ENCODE data around the gene WDPCP. TPM values are rescaled to one million over a fixed set of nuclear protein-coding genes. Genes with fewer than 3 reads are reported as not detected.

Gene WDPCP
- polyA plus RNA-seq, 1 donor from 2014 or later, result 8.9 TPM

DNA sequence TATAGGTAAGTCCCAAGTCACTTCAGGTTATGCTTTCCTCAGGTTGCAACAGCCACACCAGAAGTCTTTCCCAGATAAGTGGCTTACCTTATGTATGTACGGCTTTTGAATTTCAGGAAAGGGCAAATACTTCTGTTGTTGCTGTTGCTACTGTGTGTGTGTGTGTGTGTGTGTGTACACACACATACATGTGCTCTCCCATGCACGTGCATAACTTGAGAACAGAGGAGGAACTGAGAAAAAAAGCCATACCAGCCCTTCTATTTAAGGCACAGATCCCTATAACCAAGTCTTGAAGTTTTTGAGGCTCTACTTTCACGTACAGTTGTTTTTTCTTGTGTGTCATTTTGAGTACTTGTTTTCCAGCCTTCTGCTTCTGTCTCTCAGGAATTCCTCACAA, 62.4 kb downstream of the WDPCP start:
- H3K27me3 ChIP-seq (ENCODE audit: insufficient read depth, low read depth, low read length), result no peaks in the 10 kb centered on the region
- no peak overlapping the region for H3K27ac ChIP-seq (ENCODE audit: low read length)
- TF ChIP-seq POLR2AphosphoS5 (IDR thresholded peaks at IDR 0.05), result no peak
- TF ChIP-seq, protein P1, sequence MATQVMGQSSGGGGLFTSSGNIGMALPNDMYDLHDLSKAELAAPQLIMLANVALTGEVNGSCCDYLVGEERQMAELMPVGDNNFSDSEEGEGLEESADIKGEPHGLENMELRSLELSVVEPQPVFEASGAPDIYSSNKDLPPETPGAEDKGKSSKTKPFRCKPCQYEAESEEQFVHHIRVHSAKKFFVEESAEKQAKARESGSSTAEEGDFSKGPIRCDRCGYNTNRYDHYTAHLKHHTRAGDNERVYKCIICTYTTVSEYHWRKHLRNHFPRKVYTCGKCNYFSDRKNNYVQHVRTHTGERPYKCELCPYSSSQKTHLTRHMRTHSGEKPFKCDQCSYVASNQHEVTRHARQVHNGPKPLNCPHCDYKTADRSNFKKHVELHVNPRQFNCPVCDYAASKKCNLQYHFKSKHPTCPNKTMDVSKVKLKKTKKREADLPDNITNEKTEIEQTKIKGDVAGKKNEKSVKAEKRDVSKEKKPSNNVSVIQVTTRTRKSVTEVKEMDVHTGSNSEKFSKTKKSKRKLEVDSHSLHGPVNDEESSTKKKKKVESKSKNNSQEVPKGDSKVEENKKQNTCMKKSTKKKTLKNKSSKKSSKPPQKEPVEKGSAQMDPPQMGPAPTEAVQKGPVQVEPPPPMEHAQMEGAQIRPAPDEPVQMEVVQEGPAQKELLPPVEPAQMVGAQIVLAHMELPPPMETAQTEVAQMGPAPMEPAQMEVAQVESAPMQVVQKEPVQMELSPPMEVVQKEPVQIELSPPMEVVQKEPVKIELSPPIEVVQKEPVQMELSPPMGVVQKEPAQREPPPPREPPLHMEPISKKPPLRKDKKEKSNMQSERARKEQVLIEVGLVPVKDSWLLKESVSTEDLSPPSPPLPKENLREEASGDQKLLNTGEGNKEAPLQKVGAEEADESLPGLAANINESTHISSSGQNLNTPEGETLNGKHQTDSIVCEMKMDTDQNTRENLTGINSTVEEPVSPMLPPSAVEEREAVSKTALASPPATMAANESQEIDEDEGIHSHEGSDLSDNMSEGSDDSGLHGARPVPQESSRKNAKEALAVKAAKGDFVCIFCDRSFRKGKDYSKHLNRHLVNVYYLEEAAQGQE (IDR thresholded peaks at IDR 0.05; ENCODE audit: borderline replicate concordance), result no peak
- no peak for TF ChIP-seq EZH2 (IDR thresholded peaks at IDR 0.05; ENCODE audit: borderline replicate concordance, insufficient read depth, low read length, poor library complexity, severe bottlenecking)
- no peak for TF ChIP-seq EP300 (conservative IDR thresholded peaks at IDR 0.05; ENCODE audit: poor library complexity, severe bottlenecking)
- no peak for TF ChIP-seq MXI1 (conservative IDR thresholded peaks at IDR 0.05; ENCODE audit: poor library complexity, severe bottlenecking)
- TF ChIP-seq, protein P2, sequence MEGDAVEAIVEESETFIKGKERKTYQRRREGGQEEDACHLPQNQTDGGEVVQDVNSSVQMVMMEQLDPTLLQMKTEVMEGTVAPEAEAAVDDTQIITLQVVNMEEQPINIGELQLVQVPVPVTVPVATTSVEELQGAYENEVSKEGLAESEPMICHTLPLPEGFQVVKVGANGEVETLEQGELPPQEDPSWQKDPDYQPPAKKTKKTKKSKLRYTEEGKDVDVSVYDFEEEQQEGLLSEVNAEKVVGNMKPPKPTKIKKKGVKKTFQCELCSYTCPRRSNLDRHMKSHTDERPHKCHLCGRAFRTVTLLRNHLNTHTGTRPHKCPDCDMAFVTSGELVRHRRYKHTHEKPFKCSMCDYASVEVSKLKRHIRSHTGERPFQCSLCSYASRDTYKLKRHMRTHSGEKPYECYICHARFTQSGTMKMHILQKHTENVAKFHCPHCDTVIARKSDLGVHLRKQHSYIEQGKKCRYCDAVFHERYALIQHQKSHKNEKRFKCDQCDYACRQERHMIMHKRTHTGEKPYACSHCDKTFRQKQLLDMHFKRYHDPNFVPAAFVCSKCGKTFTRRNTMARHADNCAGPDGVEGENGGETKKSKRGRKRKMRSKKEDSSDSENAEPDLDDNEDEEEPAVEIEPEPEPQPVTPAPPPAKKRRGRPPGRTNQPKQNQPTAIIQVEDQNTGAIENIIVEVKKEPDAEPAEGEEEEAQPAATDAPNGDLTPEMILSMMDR (IDR thresholded peaks at IDR 0.05; ENCODE audit: poor library complexity, severe bottlenecking), result no peak
- no peak for TF ChIP-seq SMC3 (conservative IDR thresholded peaks at IDR 0.05; ENCODE audit: poor library complexity)
- no peak for TF ChIP-seq TAF1 (IDR thresholded peaks at IDR 0.05; ENCODE audit: low read depth)
- TF ChIP-seq RAD21 (conservative IDR thresholded peaks at IDR 0.05), result no peak
- H3K4me2 ChIP-seq (ENCODE audit: low read length), result no peak overlapping the region
- no peaks in the 10 kb centered on the region for H3K79me2 ChIP-seq (replicated peaks; ENCODE audit: insufficient read depth, low read length)
- H3K9me2 ChIP-seq (ENCODE audit: insufficient read depth, low read length), result no peaks in the 10 kb centered on the region
- H3K4me3 ChIP-seq (ENCODE audit: low read length), result no peak overlapping the region
- no peaks in the 10 kb centered on the region for H4K20me1 ChIP-seq (ENCODE audit: insufficient read depth)
- no peaks in the 10 kb centered on the region for H3K36me3 ChIP-seq (ENCODE audit: insufficient read depth, low read length)
- no peak overlapping the region for H3K9ac ChIP-seq (ENCODE audit: low read length)
- H2AFZ ChIP-seq (ENCODE audit: low read depth, low read length), result no peak overlapping the region
- peaks cover 4% of the 10 kb centered on the region for H3K9me3 ChIP-seq (ENCODE audit: low read length)
- no peaks in the 10 kb centered on the region for H3F3A ChIP-seq (ENCODE audit: insufficient read depth, low read length, poor library complexity, severe bottlenecking)

GRCh38 chr2:63522950-63523349, 65.3 kb downstream of the WDPCP start:
- Histone ChIP-seq H3F3A (ENCODE audit: insufficient read depth, low read length, poor library complexity, severe bottlenecking) (no peaks in the 10 kb centered on the region), H3K9ac (ENCODE audit: low read length) (no peak overlapping the region), H3K9me2 (ENCODE audit: insufficient read depth, low read length) (no peaks in the 10 kb centered on the region), H3K27ac (ENCODE audit: low read length) (no peak overlapping the region), H3K79me2 (replicated peaks; ENCODE audit: insufficient read depth, low read length) (no peaks in the 10 kb centered on the region), H2AFZ (ENCODE audit: low read depth, low read length) (no peak overlapping the region), H3K4me3 (ENCODE audit: low read length) (no peak overlapping the region), H4K20me1 (ENCODE audit: insufficient read depth) (no peaks in the 10 kb centered on the region), H3K9me3 (ENCODE audit: low read length) (peaks cover 6% of the 10 kb centered on the region), H3K36me3 (ENCODE audit: insufficient read depth, low read length) (no peaks in the 10 kb centered on the region), H3K27me3 (ENCODE audit: insufficient read depth, low read depth, low read length) (no peaks in the 10 kb centered on the region), H3K4me2 (ENCODE audit: low read length) (no peak overlapping the region)
- TF ChIP-seq EZH2 (IDR thresholded peaks at IDR 0.05; ENCODE audit: borderline replicate concordance, insufficient read depth, low read length, poor library complexity, severe bottlenecking) (no peak), POLR2AphosphoS5 (IDR thresholded peaks at IDR 0.05) (no peak), MXI1 (conservative IDR thresholded peaks at IDR 0.05; ENCODE audit: poor library complexity, severe bottlenecking) (no peak), TAF1 (IDR thresholded peaks at IDR 0.05; ENCODE audit: low read depth) (no peak), RAD21 (conservative IDR thresholded peaks at IDR 0.05) (no peak), EP300 (conservative IDR thresholded peaks at IDR 0.05; ENCODE audit: poor library complexity, severe bottlenecking) (no peak), SMC3 (conservative IDR thresholded peaks at IDR 0.05; ENCODE audit: poor library complexity) (no peak)
- TF ChIP-seq, protein P2 (IDR thresholded peaks at IDR 0.05; ENCODE audit: poor library complexity, severe bottlenecking), result no peak
- TF ChIP-seq, protein P1 (IDR thresholded peaks at IDR 0.05; ENCODE audit: borderline replicate concordance), result no peak

All from neural cell (in vitro differentiated cells).